A549 (cell line): ENCODE measurements around the gene TP53TG5.

Experiments used
- CHD2 ChIP-seq: fragments of 150-350 bp; IDR thresholded peaks from 2 replicates; pipeline ENCODE4 v1.6.1; 2014; ENCODE audit warnings: low read length; ENCODE audit not compliant: partially characterized antibody
- EP300 ChIP-seq, 2 experiments: fragments of >200 bp; sonication (Bioruptor Twin); formaldehyde crosslinking; IDR thresholded peaks; 2 replicates in 1 of 2; 3 replicates in 1 of 2; pipeline ENCODE4 v1.6.1; 2016 to 2017
- HEYL ChIP-seq: fragments of 250-450 bp; sonication (Bioruptor Pico); IDR thresholded peaks from 2 replicates; pipeline ENCODE4 v1.8.0; 2021; ENCODE audit warnings: mild to moderate bottlenecking, moderate library complexity
- HOXA7 ChIP-seq: fragments of 250-450 bp; sonication (Bioruptor Pico); IDR thresholded peaks from 2 replicates; pipeline ENCODE4 v1.5.0; 2020; ENCODE audit warnings: mild to moderate bottlenecking, moderate library complexity
- MAZ ChIP-seq: fragments of 150-350 bp; IDR thresholded peaks from 2 replicates; pipeline ENCODE4 v1.6.1; 2014; ENCODE audit warnings: antibody characterized with exemption, low read depth, low read length, borderline replicate concordance
- POLR2A ChIP-seq: IDR thresholded peaks from 2 replicates; pipeline ENCODE4 v1.6.1; 2012; ENCODE audit warnings: mild to moderate bottlenecking, low read length
- RFX5 ChIP-seq: fragments of 450-650 bp; IDR thresholded peaks from 2 replicates; pipeline ENCODE4 v1.7.1; 2014; ENCODE audit warnings: antibody characterized with exemption, mild to moderate bottlenecking, moderate library complexity
- SMC3 ChIP-seq: fragments of >200 bp; sonication (Bioruptor Twin); formaldehyde crosslinking; IDR thresholded peaks from 3 replicates; pipeline ENCODE4 v1.6.1; 2018; ENCODE audit warnings: inconsistent platforms
- ZC3H11A ChIP-seq: fragments of 450-650 bp; IDR thresholded peaks from 2 replicates; pipeline ENCODE4 v1.6.1; 2014; ENCODE audit warnings: antibody characterized with exemption, mild to moderate bottlenecking
- TF ChIP-seq, protein P1 (sequence below): fragments of >200 bp; sonication (Bioruptor Twin); formaldehyde crosslinking; IDR thresholded peaks from 3 replicates; pipeline ENCODE4 v1.5.1; 2016
- TF ChIP-seq, protein P2 (sequence below): fragments of 200-600 bp; sonication (generic); IDR thresholded peaks from 2 replicates; pipeline ENCODE4 v1.6.1; 2016; ENCODE audit warnings: antibody characterized with exemption, mild to moderate bottlenecking, moderate library complexity
- TF ChIP-seq, protein P3 (sequence below): fragments of 150-350 bp; IDR thresholded peaks from 2 replicates; pipeline ENCODE4 v1.6.1; 2014; ENCODE audit warnings: low read depth, mild to moderate bottlenecking, low read length

DNA sequence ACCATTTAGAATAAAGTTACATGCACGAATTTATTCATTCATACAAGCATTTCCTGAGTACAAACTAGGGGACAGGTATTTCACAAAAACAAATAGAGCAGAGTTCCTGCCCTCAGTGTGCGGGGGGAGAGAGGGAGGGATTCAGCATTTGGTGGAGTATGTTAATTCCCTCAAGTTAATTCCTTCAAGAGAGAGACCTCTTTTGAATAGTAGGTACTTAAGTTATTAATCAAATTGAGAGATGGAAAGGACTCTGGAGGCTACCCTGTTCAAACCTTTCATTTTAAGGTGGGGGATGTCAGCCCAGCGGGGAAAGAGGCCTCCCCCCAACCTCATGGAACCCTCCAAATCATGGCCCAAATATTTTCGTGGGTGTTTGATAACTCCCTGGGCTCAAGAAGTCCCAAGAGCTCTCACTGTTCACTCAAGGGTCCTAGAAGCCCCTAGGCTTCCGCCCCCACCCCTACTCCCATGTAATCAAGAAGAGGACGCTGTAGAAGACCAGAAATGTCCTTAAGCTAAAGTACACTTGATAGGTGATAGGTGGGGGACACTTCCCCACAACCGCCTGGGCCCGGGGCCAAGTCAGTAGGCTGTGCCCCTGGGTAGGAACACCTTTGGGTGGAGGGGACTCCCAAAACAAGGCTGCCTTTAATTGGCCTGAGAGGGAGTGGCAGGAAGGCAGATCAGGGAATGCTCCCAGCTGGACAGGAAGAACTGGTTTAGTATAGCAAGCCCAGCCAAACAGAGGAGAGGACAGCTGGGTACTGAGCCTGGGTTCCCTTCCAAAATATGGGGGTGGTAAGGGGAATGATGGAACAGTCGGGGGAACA is 32.8 kb downstream of the TP53TG5 start:
- TF ChIP-seq, protein P1, sequence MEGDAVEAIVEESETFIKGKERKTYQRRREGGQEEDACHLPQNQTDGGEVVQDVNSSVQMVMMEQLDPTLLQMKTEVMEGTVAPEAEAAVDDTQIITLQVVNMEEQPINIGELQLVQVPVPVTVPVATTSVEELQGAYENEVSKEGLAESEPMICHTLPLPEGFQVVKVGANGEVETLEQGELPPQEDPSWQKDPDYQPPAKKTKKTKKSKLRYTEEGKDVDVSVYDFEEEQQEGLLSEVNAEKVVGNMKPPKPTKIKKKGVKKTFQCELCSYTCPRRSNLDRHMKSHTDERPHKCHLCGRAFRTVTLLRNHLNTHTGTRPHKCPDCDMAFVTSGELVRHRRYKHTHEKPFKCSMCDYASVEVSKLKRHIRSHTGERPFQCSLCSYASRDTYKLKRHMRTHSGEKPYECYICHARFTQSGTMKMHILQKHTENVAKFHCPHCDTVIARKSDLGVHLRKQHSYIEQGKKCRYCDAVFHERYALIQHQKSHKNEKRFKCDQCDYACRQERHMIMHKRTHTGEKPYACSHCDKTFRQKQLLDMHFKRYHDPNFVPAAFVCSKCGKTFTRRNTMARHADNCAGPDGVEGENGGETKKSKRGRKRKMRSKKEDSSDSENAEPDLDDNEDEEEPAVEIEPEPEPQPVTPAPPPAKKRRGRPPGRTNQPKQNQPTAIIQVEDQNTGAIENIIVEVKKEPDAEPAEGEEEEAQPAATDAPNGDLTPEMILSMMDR = no peak
- TF ChIP-seq HOXA7 (CRISPR knock-in tag) = no peak
- TF ChIP-seq MAZ = no peak
- TF ChIP-seq CHD2 = no peak
- no peak for TF ChIP-seq RFX5
- TF ChIP-seq ZC3H11A = no peak
- no peak for TF ChIP-seq SMC3
- TF ChIP-seq, protein P2, sequence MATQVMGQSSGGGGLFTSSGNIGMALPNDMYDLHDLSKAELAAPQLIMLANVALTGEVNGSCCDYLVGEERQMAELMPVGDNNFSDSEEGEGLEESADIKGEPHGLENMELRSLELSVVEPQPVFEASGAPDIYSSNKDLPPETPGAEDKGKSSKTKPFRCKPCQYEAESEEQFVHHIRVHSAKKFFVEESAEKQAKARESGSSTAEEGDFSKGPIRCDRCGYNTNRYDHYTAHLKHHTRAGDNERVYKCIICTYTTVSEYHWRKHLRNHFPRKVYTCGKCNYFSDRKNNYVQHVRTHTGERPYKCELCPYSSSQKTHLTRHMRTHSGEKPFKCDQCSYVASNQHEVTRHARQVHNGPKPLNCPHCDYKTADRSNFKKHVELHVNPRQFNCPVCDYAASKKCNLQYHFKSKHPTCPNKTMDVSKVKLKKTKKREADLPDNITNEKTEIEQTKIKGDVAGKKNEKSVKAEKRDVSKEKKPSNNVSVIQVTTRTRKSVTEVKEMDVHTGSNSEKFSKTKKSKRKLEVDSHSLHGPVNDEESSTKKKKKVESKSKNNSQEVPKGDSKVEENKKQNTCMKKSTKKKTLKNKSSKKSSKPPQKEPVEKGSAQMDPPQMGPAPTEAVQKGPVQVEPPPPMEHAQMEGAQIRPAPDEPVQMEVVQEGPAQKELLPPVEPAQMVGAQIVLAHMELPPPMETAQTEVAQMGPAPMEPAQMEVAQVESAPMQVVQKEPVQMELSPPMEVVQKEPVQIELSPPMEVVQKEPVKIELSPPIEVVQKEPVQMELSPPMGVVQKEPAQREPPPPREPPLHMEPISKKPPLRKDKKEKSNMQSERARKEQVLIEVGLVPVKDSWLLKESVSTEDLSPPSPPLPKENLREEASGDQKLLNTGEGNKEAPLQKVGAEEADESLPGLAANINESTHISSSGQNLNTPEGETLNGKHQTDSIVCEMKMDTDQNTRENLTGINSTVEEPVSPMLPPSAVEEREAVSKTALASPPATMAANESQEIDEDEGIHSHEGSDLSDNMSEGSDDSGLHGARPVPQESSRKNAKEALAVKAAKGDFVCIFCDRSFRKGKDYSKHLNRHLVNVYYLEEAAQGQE = no peak
- TF ChIP-seq HEYL = no peak
- TF ChIP-seq, protein P3, sequence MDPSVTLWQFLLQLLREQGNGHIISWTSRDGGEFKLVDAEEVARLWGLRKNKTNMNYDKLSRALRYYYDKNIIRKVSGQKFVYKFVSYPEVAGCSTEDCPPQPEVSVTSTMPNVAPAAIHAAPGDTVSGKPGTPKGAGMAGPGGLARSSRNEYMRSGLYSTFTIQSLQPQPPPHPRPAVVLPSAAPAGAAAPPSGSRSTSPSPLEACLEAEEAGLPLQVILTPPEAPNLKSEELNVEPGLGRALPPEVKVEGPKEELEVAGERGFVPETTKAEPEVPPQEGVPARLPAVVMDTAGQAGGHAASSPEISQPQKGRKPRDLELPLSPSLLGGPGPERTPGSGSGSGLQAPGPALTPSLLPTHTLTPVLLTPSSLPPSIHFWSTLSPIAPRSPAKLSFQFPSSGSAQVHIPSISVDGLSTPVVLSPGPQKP = no peak
- TF ChIP-seq EP300 (IDR thresholded peaks at IDR 0.05) = no peak
- no peak for TF ChIP-seq POLR2A
